Brain microvascular endothelial cell (primary cell): Measurements from ENCODE around the gene ZFAND3.

ENCODE experiments used
- DNase-seq: peaks from one replicate; pipeline ENCODE4 v3.0.0-alpha.2; 2020
- H3K27ac ChIP-seq: fragments of 250-450 bp; sonication (Bioruptor Pico); 2 replicates; pipeline ENCODE4 v1.5.1; 2020; ENCODE audit warnings: mild to moderate bottlenecking, moderate library complexity
- H3K27me3 ChIP-seq: fragments of 250-450 bp; sonication (Bioruptor Pico); replicated peaks from 2 replicates; pipeline ENCODE4 v1.5.1; 2020; ENCODE audit warnings: mild to moderate bottlenecking
- H3K36me3 ChIP-seq: fragments of 250-450 bp; sonication (Bioruptor Pico); replicated peaks from 2 replicates; pipeline ENCODE4 v1.5.1; 2020; ENCODE audit warnings: mild to moderate bottlenecking
- H3K4me3 ChIP-seq: 2 replicates; pipeline ENCODE4 v1.5.1; 2011; ENCODE audit warnings: low read depth, mild to moderate bottlenecking, control low read depth, low read length, moderate library complexity
- in situ Hi-C: cut with HindIII; loops from 2 replicates; pipeline ENCODE4 v1.10.0; 2017; ENCODE audit warnings: low sequenced_read_pairs, low pct_ligation_motif_present
- TF ChIP-seq, protein P1 (sequence below): IDR thresholded peaks from 2 replicates; pipeline ENCODE4 v1.5.1; 2011; ENCODE audit warnings: low read depth, mild to moderate bottlenecking, moderate library complexity, low read length, control low read depth, inconsistent platforms; ENCODE audit errors: missing control alignments

The ZFAND3 gene

DNA sequence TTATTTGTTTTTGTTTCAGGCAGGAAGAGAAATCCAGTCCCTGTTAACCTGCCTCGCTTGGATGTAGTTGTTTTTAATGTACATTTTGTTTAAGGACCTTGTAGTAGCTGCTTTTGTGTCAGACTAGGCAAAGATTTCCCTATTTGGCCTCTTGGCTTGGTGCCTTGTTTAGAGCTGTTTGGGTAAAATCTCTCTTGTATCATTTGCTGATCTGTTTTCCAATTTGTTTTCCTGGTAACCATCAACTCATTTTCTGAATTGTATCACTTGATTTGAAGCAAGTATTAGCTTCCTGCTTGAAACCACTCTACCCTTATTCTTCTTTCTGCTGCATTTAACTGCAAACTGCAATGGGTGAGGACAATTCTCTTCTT lies 160.7 kb downstream of the ZFAND3 start:
- Histone ChIP-seq H3K27me3 (no peaks in the 10 kb centered on the region), H3K27ac (no peak overlapping the region), H3K36me3 (no peaks in the 10 kb centered on the region), H3K4me3 (no peak overlapping the region)
- no peak for DNase-seq
- in situ Hi-C loops = no loop called here
- TF ChIP-seq, protein P1, sequence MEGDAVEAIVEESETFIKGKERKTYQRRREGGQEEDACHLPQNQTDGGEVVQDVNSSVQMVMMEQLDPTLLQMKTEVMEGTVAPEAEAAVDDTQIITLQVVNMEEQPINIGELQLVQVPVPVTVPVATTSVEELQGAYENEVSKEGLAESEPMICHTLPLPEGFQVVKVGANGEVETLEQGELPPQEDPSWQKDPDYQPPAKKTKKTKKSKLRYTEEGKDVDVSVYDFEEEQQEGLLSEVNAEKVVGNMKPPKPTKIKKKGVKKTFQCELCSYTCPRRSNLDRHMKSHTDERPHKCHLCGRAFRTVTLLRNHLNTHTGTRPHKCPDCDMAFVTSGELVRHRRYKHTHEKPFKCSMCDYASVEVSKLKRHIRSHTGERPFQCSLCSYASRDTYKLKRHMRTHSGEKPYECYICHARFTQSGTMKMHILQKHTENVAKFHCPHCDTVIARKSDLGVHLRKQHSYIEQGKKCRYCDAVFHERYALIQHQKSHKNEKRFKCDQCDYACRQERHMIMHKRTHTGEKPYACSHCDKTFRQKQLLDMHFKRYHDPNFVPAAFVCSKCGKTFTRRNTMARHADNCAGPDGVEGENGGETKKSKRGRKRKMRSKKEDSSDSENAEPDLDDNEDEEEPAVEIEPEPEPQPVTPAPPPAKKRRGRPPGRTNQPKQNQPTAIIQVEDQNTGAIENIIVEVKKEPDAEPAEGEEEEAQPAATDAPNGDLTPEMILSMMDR = no peak

DNA sequence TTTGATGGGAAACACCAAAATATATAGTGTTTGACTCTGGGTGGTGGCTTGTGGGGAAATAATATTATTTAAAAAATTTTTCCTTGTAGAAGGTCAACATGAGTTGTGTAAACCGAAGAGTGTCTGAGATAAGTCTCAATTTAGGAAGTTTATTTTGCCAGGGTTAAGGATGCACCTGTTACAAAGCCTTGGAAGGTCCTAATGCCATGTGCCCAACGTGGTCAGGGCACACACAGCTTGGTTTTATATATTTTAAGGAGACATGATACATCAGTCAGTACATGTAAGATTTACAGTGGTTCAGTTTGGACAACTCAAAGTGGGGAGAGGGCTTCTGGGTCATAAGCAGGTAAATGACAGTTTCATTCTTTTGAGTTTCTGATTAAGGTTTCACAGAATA lies 162.1 kb downstream of the ZFAND3 start:
- Histone ChIP-seq H3K27ac (no peak overlapping the region), H3K4me3 (no peak overlapping the region), H3K36me3 (no peaks in the 10 kb centered on the region), H3K27me3 (no peaks in the 10 kb centered on the region)
- TF ChIP-seq, protein P1 = no peak
- in situ Hi-C loops = no loop called here
- DNase-seq = no peak

DNA sequence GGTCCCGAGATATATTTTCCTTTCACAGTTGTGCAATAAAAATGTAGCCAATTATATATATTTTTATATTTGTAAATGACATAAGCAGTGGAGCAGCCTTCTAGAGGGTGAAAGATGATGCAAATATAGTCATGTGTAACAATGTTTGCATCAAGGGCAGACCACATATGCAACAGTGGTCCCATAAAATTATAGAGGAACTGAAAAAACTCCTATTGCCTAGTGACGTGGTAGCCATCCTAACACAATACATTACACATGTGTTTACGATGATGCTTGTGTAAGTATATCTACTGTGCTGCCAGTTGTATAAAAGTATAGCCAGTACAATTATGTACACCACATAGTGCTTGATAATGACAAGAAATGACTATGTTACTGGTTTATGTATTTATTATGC lies 162.8 kb downstream of the ZFAND3 start:
- no peak for DNase-seq
- H3K4me3 ChIP-seq = no peak overlapping the region
- no peak overlapping the region for H3K27ac ChIP-seq
- in situ Hi-C loops = no loop called here
- no peaks in the 10 kb centered on the region for H3K27me3 ChIP-seq
- TF ChIP-seq, protein P1 = no peak
- no peaks in the 10 kb centered on the region for H3K36me3 ChIP-seq

DNA sequence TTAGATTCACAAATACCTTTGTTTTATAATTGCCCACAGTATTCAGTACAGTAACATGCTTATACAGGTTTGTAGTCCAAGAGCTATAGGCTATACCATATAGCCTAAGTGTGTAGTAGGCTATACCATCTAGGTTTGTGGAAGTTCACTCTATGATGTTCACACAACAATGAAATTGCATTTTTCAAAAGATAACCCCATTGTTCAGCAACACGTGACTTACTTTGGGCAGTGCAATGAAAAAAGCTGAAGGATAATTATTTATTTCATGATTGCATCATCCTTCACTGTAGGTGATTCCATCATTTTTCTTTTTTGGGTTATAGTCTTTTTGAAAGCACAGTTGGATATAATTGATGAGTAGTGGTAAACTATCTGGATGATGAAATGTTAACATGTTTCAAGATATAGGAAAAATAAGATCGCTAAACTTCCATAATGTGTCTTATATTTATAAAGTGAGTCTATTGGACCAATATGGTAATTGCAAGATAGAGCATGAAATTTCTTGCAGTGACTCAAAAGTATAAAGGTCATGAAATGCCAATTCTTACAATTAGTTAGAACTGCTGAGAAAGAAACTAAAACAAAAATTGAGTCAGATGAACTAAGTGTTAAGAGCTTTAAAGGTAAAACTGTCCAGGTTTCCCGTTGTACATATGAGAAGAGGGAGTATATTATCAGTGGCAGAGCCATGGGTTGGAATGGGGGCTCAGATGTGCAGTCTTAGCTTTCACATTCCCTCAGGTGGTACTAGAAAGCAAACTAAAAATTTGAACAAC lies 164.4 kb downstream of the ZFAND3 start:
- Histone ChIP-seq H3K36me3 (no peaks in the 10 kb centered on the region), H3K4me3 (no peak overlapping the region), H3K27me3 (no peaks in the 10 kb centered on the region), H3K27ac (no peak overlapping the region)
- TF ChIP-seq, protein P1 = no peak
- no peak for DNase-seq
- in situ Hi-C loops = no loop called here

DNA sequence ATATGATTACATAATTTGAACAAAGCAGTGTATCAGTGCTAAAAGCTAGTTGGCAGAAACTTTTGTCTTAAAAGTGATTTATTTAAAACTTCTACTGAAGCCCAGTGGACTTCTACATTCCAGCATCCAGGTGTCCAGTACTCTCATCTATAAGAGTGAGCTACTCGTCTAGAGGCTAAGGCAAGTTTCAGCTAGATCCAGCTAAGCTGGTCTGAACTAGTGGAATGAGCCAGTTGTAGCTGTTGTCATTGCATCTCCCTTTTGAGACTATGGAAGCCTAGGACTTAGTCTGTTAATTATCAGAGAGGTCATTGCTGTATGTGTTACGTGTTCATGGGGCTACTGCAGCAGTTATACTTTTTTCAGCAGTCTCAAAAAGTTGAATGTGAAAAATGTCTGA lies 165.1 kb downstream of the ZFAND3 start:
- in situ Hi-C loops = no loop called here
- Histone ChIP-seq H3K4me3 (no peak overlapping the region), H3K36me3 (no peaks in the 10 kb centered on the region), H3K27me3 (no peaks in the 10 kb centered on the region), H3K27ac (no peak overlapping the region)
- DNase-seq = no peak
- TF ChIP-seq, protein P1 = no peak

DNA sequence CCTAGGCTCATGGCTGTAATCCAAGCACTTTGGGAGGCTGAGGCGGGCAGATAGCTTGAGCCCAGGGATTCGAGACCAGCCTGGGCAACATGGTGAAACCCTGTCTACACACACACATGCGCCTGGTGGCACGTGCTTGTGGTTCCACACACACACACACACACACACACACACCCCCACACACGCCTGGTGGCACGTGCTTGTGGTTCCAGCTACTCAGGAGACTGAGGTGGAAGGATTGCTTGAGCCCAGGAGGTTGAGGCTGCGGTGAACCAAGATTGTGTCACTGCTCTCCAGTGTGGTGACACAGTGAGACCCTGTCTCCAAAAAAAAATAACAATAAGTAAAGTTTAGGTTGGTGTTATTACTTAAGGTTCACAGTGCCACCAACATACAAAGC lies 165.8 kb downstream of the ZFAND3 start:
- in situ Hi-C loops = no loop called here
- no peaks in the 10 kb centered on the region for H3K36me3 ChIP-seq
- H3K27me3 ChIP-seq = no peaks in the 10 kb centered on the region
- no peak overlapping the region for H3K4me3 ChIP-seq
- TF ChIP-seq, protein P1 = no peak
- H3K27ac ChIP-seq = no peak overlapping the region
- DNase-seq = no peak
